Dedifferentiated amniotic fluid mesenchymal stem cell (primary cell): ENCODE results near the gene TMPRSS13.
"Not testable (repeated sequence)": the region's sequence is repeated elsewhere in the genome, so short reads cannot be mapped to it uniquely, and the experiment has no call there.

Experiments used
- DNase-seq: peaks from one replicate; pipeline ENCODE4 v3.0.0-alpha.2; 2016; ENCODE audit errors: extremely low spot score

Gene TMPRSS13

GRCh38 chr11:117929142-117929915 is at the start of gene TMPRSS13:
Gene TMPRSS13, minus strand, starts transcription at chr11:117929402. Its CDS starts 95 bp downstream, at chr11:117929307.
- no peak for DNase-seq

DNA sequence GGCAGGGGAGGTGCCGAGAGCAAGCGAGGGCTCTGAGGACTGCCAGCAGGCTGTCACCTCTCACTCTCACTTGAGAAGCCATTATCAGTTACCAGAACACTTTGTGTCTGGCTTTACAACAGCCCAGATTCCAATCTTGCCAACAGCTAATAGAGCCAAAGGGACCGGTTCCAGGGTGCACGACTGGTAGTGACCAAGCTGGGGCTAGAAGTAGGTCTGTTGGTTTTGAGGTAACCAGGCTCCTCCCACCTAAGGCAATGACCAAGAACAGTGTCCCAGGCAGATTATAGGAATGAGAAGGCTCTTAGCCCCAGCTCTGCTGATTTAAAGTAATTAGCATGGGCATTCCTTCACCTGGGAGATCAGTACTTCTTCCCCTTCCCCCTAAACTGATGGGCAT is 49.8 kb upstream of the TMPRSS13 start:
- no peak for DNase-seq

- DNase-seq: not testable (repeated sequence)
These were observed 49.2 kb upstream of the TMPRSS13 start for GRCh38 chr11:117978291-117978910.

GRCh38 chr11:117977612-117978264 is 48.5 kb upstream of the TMPRSS13 start:
- not testable (repeated sequence) for DNase-seq

- DNase-seq: no peak
These were observed 47.8 kb upstream of the TMPRSS13 start for GRCh38 chr11:117977029-117977428.

GRCh38 chr11:117976445-117976844 is 47.2 kb upstream of the TMPRSS13 start:
- no peak for DNase-seq

- DNase-seq: no peak
These were observed 44.3 kb upstream of the TMPRSS13 start for GRCh38 chr11:117973503-117973860.

- no peak for DNase-seq
These were observed 43.7 kb upstream of the TMPRSS13 start for GRCh38 chr11:117972629-117973502.

DNA sequence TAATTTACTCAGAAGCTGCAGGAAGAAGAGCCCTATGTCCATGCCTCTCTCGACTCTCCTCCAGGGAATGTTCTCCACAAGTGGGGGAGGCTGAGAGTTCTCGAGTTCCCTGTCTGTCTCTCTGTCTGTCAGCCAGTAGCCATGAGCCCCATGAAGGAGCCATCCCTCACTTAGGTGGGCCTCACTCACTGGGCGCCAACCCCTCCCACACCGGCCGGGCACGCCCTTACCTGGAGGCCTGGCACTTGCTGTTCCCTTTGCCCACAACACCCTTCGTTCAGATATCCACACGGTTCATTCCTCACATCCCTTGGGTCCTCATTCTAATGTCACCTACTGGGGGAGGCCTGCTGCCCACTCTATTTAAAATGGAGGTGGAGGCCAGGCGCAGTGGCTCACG is 42.8 kb upstream of the TMPRSS13 start:
- DNase-seq: no peak

GRCh38 chr11:117970400-117971024 is 41.3 kb upstream of the TMPRSS13 start:
- no peak for DNase-seq

GRCh38 chr11:117969160-117969991 is 40.2 kb upstream of the TMPRSS13 start:
- DNase-seq: no peak

GRCh38 chr11:117966908-117967307 is 37.7 kb upstream of the TMPRSS13 start:
- DNase-seq: no peak

GRCh38 chr11:117962826-117963225 is 33.6 kb upstream of the TMPRSS13 start:
- no peak for DNase-seq

- DNase-seq: no peak
These were observed 32.7 kb upstream of the TMPRSS13 start for GRCh38 chr11:117961896-117962295.

DNA sequence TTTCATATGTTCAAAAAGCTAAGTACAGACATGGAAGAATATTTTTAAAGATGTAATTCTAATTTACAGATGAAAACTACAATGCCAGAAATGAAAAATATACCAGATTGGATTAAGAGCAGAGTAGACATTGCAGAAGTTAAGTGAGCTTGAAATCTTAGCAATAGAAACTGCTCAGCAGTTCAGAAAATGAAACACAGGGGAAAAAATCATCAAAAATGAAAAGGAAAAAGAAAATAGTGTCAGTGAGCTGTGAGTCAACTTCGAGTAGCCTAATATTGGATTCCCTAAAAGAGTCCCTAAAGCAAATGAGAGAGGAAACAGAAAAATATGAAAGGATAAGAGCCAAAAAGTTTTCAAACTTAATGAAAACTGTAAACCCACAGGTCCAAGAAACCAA is 31.2 kb upstream of the TMPRSS13 start:
- no peak for DNase-seq

DNA sequence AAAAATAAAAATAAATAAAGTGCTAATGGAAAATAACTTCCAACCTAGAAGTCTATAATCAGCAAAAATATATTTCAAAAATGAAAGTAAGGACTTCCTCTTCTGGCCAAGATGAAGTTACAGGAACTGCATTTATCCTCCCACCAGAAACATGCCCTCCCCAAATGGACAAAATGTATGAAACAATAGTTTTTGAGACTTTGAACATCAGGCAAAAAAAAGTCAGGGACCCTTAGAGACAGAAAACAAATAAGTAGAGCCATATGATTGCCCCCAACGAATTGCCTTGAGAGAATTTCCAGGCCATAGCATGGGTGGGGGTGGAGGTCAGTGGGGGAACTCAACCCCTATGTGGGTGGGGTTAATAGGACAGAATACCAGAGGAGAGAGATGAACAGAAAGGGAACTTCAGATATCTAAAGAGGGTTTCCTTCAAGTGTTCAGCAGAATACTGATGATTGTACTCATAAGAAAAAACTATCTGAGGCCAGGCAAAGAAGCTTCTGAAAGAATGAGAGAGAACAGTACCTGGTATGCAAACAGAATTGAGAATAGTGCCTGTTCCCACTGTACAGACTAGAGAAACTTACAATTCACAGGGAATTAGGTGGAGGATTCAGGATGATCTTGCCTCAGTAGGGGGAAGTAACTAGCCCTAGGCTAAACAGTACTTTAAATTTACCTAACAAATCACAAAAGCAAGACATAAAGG is 30.4 kb upstream of the TMPRSS13 start:
- DNase-seq: no peak

DNA sequence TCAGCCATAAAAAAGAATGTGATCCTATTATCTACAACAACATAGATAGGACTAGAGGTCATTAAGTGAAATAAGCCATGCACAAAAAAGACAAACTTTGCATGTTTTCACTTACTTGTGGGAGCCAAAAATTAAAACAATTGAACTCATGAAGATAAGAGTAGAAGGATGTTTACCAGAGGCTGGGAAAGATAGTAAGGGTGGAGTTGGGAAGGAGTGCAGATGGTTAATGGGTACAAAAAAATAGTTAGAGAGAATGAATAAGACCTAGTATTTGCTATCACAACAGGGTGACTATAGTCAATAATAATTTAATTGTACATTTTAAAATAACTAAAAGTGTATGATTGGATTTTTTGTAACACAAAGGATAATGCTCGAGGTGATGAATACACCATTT is 29.7 kb upstream of the TMPRSS13 start:
- DNase-seq: no peak

DNA sequence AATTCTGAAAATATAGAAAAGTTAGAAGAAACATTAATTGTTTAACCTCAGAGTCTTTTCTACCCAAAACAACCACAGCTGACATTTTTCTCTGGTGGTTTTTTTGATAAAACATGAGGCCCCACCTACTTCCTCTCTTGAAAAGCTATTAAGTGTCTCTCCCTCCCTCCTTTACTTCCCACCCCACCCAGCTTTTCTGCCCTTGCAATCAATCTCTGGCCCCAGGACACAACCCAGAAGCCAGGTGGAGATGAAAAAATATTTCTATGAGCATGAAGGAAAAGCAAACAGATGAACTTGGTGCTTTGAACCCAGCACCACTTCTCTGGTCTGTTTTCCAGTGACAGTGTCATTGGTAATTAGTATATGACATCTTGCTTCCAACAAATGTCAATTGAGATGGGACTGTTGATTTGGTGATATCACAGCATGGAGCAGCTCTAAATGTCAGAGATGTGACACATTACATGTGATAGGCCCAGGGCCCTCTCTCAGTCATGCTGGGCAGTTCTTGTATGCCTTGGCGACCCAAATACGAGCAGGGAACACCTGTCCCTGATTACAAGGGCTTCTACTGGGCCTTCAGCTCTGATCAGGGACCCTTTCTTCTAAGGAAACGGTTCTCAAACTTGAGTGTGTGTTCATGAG is 23.9 kb upstream of the TMPRSS13 start:
- DNase-seq: no peak
